GM19467 (cell line): ENCODE measurements around the gene ENTPD1.
A peak's percentile ranks its signal among the peaks of the same experiment; 100 is the strongest.
"Not testable (repeated sequence)": the region's sequence is repeated elsewhere in the genome, so short reads cannot be mapped to it uniquely, and the experiment has no call there.

ENCODE experiments used
- ATAC-seq: cut with Tn5 transposase; IDR thresholded peaks from one replicate; pipeline ENCODE4 v1.9.1; 2021; ENCODE audit warnings: mild to moderate bottlenecking, moderate library complexity; ENCODE audit not compliant: unreplicated experiment

ENTPD1 gene

GRCh38 chr10:95758351-95759025 lies 2.5 kb downstream of the ENTPD1 start:
- ATAC-seq = peak; percentile 3

GRCh38 chr10:95759233-95759826 lies 3.4 kb downstream of the ENTPD1 start:
- ATAC-seq = no peak

- ATAC-seq = no peak
Observed at GRCh38 chr10:95761939-95762492, 6.1 kb downstream of the ENTPD1 start.

GRCh38 chr10:95767884-95768556 lies 12.1 kb downstream of the ENTPD1 start:
- peak; percentile 62 for ATAC-seq

GRCh38 chr10:95770084-95770720 lies 14.2 kb downstream of the ENTPD1 start:
- no peak for ATAC-seq

- ATAC-seq = not testable (repeated sequence)
Observed at GRCh38 chr10:95773454-95773853, 17.5 kb downstream of the ENTPD1 start.

- not testable (repeated sequence) for ATAC-seq
Observed at GRCh38 chr10:95777638-95778037, 21.7 kb downstream of the ENTPD1 start.

- ATAC-seq = no peak
Observed at GRCh38 chr10:95782318-95782717, 26.4 kb downstream of the ENTPD1 start.

GRCh38 chr10:95783741-95784140 lies 27.8 kb downstream of the ENTPD1 start:
- peak; percentile 56 for ATAC-seq

- peak; percentile 3 for ATAC-seq
Observed at GRCh38 chr10:95784279-95784913, 28.4 kb downstream of the ENTPD1 start.

GRCh38 chr10:95785317-95785716 lies 29.4 kb downstream of the ENTPD1 start:
- no peak for ATAC-seq

- no peak for ATAC-seq
Observed at GRCh38 chr10:95785942-95786669, 30.1 kb downstream of the ENTPD1 start.

- no peak for ATAC-seq
Observed at GRCh38 chr10:95787447-95787846, 31.5 kb downstream of the ENTPD1 start.

GRCh38 chr10:95788830-95789229 lies 32.9 kb downstream of the ENTPD1 start:
- ATAC-seq = no peak

- ATAC-seq = no peak
Observed at GRCh38 chr10:95789902-95790301, 33.9 kb downstream of the ENTPD1 start.

GRCh38 chr10:95790982-95791381 lies 35.0 kb downstream of the ENTPD1 start:
- peak; percentile 45 for ATAC-seq

GRCh38 chr10:95791425-95791979 lies 35.5 kb downstream of the ENTPD1 start:
- no peak for ATAC-seq

GRCh38 chr10:95792211-95792780 lies 36.3 kb downstream of the ENTPD1 start:
- ATAC-seq = no peak

- no peak for ATAC-seq
Observed at GRCh38 chr10:95792874-95793285, 36.9 kb downstream of the ENTPD1 start.
